ENCODE results near the gene LPP. TPM values are rescaled to one million over a fixed set of nuclear protein-coding genes. Genes with fewer than 3 reads are reported as not detected.

Gene LPP
- total RNA-seq, 1 donor from 2014 or later: 93.9 TPM

DNA sequence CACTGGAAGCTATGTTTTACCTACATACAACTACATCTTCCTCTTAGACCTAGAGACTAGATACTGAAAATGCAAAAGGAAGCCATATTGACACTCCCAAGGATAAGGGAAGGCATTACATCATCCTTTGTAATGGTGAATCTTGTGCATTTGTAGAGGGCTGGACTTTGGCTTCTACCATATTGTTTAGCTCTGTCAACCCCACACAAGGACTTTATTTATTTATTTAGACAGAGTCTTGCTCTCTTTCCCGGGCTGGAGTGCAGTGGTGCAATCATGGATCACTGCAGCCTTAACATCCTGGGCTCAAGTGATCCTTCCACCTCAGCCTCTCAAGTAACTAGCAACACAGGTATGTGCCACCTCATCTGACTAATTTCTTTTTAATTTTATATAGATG lies 686.3 kb downstream of the LPP start:
- TF ChIP-seq, protein P1, sequence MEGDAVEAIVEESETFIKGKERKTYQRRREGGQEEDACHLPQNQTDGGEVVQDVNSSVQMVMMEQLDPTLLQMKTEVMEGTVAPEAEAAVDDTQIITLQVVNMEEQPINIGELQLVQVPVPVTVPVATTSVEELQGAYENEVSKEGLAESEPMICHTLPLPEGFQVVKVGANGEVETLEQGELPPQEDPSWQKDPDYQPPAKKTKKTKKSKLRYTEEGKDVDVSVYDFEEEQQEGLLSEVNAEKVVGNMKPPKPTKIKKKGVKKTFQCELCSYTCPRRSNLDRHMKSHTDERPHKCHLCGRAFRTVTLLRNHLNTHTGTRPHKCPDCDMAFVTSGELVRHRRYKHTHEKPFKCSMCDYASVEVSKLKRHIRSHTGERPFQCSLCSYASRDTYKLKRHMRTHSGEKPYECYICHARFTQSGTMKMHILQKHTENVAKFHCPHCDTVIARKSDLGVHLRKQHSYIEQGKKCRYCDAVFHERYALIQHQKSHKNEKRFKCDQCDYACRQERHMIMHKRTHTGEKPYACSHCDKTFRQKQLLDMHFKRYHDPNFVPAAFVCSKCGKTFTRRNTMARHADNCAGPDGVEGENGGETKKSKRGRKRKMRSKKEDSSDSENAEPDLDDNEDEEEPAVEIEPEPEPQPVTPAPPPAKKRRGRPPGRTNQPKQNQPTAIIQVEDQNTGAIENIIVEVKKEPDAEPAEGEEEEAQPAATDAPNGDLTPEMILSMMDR (conservative IDR thresholded peaks at IDR 0.05; ENCODE audit: low read depth, low read length): no peak
- no peak for DNase-seq (ENCODE audit: low read depth)
- H3K4me3 ChIP-seq (ENCODE audit: low read depth, low read length): no peak overlapping the region

DNA sequence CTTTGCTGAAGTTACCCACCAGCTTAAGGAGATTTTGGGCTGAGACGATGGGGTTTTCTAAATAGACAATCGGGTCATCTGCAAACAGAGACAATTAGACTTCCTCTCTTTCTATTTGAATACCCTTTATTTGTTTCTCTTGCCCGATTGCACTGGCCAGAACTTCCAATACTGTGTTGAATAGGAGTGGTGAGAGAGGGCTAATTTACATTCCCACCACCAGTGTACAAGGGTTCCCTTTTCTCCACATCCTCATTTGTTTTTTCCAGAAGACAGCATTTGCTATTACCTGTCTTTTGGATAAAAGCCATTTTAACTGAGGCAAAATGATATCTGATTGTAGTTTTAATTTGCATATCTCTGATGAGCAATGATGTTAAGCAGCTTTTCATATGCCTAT lies 687.9 kb downstream of the LPP start:
- TF ChIP-seq, protein P1 (conservative IDR thresholded peaks at IDR 0.05; ENCODE audit: low read depth, low read length): no peak
- H3K4me3 ChIP-seq (ENCODE audit: low read depth, low read length): no peak overlapping the region
- no peak for DNase-seq (ENCODE audit: low read depth)

DNA sequence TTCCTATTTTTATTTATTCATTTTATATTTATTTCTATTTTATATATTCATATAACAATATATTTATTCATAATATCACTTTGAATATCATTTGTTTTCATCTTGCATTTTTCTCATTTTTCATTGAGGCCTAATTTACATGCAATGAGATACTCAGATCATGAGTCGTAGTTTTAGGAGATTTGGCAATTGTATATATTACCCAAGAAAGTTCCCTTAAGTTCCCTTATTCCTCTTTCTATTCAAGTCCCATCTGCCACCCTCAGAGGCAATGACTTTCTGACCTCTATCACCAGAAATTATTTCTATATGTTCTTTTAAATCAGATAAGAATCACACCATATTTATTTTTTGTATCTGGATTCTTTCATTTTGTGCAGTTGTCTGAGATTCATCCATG lies 688.7 kb downstream of the LPP start:
- TF ChIP-seq, protein P1 (conservative IDR thresholded peaks at IDR 0.05; ENCODE audit: low read depth, low read length): no peak

DNA sequence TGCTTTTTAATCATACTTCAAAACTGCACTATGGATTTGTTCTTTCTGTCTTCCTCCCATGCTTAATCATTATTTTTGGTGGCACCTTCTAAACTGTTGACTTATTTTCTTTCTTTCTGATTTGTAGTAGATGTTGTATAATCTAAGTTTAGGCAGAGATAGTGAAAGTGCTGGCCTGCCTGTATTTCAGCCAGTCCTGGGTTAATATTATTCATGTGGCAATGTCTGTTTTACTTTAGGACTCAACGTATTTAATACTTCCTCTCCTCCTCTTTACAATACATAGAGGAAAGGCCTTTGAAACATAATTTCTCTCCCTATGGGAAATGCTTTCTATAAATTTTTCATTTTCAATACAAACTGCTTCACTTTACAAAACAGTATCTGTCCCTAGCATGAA lies 690.1 kb downstream of the LPP start:
- H3K4me3 ChIP-seq (ENCODE audit: low read depth, low read length): no peak overlapping the region
- no peak for DNase-seq (ENCODE audit: low read depth)
- TF ChIP-seq, protein P1 (conservative IDR thresholded peaks at IDR 0.05; ENCODE audit: low read depth, low read length): no peak

More for the DNA sequence above, 688.7 kb downstream of the LPP start:
- H3K4me3 ChIP-seq (ENCODE audit: low read depth, low read length): no peak overlapping the region
- no peak for DNase-seq (ENCODE audit: low read depth)

DNA sequence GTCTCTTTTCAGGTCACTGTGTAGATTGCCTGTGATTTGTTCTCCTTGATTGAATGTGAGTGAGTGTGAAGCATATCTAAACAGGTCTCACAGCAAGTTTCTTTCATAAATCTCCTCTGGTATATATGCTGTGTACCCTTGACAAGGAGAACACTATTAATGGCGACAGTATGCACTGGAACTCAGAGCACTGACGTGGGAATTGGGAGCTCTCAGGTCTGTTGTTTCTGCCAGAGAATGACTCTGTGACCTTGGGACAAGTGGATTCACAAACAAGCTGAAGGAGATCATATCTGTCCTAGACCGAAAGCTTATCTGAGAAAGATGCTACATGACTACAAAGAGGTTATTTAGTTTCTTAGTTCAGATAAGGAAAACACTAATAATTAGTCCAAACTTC lies 691.6 kb downstream of the LPP start:
- no peak overlapping the region for H3K4me3 ChIP-seq (ENCODE audit: low read depth, low read length)
- no peak for DNase-seq (ENCODE audit: low read depth)
- TF ChIP-seq, protein P1 (conservative IDR thresholded peaks at IDR 0.05; ENCODE audit: low read depth, low read length): no peak

DNA sequence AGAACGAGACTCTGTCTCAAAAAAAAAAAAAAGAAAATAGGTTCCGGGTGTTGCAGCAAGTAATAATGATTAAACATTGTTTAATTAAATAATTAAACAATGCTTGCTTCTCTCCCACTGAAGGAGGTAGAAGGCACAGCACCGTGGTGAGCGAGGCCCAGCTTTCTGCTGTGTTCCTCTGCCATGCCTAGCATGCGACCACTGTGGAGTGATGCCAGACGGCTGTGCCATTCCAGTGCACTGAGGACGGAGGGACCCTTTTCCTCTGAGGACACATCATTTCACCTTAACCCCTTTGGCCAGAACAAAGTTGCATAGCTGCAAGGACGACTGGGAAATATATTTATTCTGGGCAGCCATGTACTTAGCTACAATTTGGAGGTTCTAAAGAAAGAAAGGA lies 695.0 kb downstream of the LPP start:
- H3K4me3 ChIP-seq (ENCODE audit: low read depth, low read length): no peak overlapping the region
- TF ChIP-seq, protein P1 (conservative IDR thresholded peaks at IDR 0.05; ENCODE audit: low read depth, low read length): no peak
- no peak for DNase-seq (ENCODE audit: low read depth)

DNA sequence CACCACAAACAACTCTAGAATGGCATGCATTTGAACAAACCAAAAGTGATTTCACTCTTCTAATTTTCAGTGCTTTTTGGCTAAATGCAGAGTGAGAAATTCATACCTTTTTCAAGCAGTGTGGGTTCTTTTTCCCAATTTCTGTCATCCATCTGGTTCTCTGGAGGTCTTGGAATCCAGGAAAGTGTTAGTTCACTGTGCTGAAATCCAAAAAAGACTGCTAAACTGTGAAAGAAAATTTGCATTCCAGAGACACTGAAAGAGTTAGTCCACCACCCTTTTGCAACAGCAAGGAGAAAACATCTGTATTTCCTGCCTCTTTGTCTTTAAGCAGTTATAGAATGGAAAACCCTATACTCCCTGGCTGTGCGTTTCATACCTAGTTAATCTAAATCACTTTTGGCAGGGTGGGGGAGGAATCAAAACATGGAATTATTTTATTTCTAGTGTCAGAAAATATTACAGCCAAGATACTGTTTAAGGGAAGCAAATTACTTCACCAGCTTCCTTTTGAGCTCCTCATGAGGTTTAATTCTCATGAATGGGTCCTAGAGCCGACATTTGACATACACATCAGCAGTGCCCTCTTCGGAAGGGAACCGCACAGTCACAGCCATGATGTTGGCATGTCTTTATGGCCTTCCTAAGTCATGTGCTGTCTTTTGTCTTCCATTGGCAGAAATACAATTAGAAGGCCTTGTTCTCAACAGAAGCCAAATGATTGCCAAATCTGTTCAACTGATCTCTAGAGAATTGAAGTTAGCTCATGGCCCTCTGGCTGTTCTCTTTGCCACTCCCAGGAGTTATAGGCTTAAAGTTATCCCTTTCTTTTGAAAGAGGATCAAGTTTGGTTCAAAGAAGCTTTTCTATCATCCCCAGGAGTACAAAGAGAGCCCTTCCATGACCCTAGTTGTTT lies 700.2 kb downstream of the LPP start:
- H3K4me3 ChIP-seq (ENCODE audit: low read depth, low read length): no peak overlapping the region
- TF ChIP-seq, protein P1 (conservative IDR thresholded peaks at IDR 0.05; ENCODE audit: low read depth, low read length): no peak
- DNase-seq (ENCODE audit: low read depth): no peak
